Hematopoietic multipotent progenitor cell (in vitro differentiated cells): Measurements from ENCODE around the gene AFP. TPM values are rescaled to one million over a fixed set of nuclear protein-coding genes. Genes with fewer than 3 reads are reported as not detected.
"Not testable (repeated sequence)": the region's sequence is repeated elsewhere in the genome, so short reads cannot be mapped to it uniquely, and the experiment has no call there.

Source experiments
- DNase-seq, 3 donors: peaks; one replicate each; pipeline ENCODE4 v3.0.0-alpha.2; 2011 to 2015; ENCODE audit warnings: low read depth in 2 of 3, low spot score in 2 of 3
- total RNA-seq: library from RNA; depleted of rRNA; stranded (reverse); fragments of >200 nt; gene quantifications from one replicate; pipeline ENCODE4 v1.2.3, GENCODE V29; 2012

AFP gene
- total RNA-seq = not detected

- DNase-seq = no peak
These were observed at the start of gene AFP for GRCh38 chr4:73435984-73436383. Gene AFP, plus strand, starts transcription at chr4:73436221. Its CDS starts 42 bp downstream, at chr4:73436263.

- DNase-seq = no peak
These were observed 48.5 kb upstream of the AFP start for GRCh38 chr4:73387552-73387951.

GRCh38 chr4:73388887-73389286 lies 47.1 kb upstream of the AFP start:
- no peak for DNase-seq

GRCh38 chr4:73389663-73390062 lies 46.4 kb upstream of the AFP start:
- DNase-seq = not testable (repeated sequence)

- DNase-seq = no peak
These were observed 44.2 kb upstream of the AFP start for GRCh38 chr4:73391774-73392173.

GRCh38 chr4:73392936-73393335 lies 43.1 kb upstream of the AFP start:
- DNase-seq = no peak

GRCh38 chr4:73396304-73396703 lies 39.7 kb upstream of the AFP start:
- DNase-seq = no peak

GRCh38 chr4:73396993-73397972 lies 38.7 kb upstream of the AFP start:
- no peak for DNase-seq

GRCh38 chr4:73401412-73401811 lies 34.6 kb upstream of the AFP start:
- no peak for DNase-seq

GRCh38 chr4:73404042-73404441 lies 32.0 kb upstream of the AFP start, which contains the start of gene ALB:
Gene ALB, plus strand, starts transcription at chr4:73404287. Its CDS starts 41 bp downstream, at chr4:73404328.
- DNase-seq = no peak

- DNase-seq = no peak
These were observed 31.6 kb upstream of the AFP start for GRCh38 chr4:73404457-73404856.

- DNase-seq = no peak
These were observed 30.9 kb upstream of the AFP start for GRCh38 chr4:73405138-73405537.

- no peak for DNase-seq
These were observed 29.5 kb upstream of the AFP start for GRCh38 chr4:73406548-73406875.

GRCh38 chr4:73407227-73407673 lies 28.8 kb upstream of the AFP start:
- no peak for DNase-seq

GRCh38 chr4:73408181-73408867 lies 27.7 kb upstream of the AFP start:
- DNase-seq = no peak

GRCh38 chr4:73409012-73409862 lies 26.8 kb upstream of the AFP start:
- DNase-seq = no peak

- no peak for DNase-seq
These were observed 26.0 kb upstream of the AFP start for GRCh38 chr4:73409978-73410548.

- no peak for DNase-seq
These were observed 24.9 kb upstream of the AFP start for GRCh38 chr4:73410916-73411730.

- no peak for DNase-seq
These were observed 24.1 kb upstream of the AFP start for GRCh38 chr4:73411731-73412414.
